ENCODE data around the gene PSENEN.
"Not testable (repeated sequence)": the region's sequence is repeated elsewhere in the genome, so short reads cannot be mapped to it uniquely, and the experiment has no call there.

The PSENEN gene

DNA sequence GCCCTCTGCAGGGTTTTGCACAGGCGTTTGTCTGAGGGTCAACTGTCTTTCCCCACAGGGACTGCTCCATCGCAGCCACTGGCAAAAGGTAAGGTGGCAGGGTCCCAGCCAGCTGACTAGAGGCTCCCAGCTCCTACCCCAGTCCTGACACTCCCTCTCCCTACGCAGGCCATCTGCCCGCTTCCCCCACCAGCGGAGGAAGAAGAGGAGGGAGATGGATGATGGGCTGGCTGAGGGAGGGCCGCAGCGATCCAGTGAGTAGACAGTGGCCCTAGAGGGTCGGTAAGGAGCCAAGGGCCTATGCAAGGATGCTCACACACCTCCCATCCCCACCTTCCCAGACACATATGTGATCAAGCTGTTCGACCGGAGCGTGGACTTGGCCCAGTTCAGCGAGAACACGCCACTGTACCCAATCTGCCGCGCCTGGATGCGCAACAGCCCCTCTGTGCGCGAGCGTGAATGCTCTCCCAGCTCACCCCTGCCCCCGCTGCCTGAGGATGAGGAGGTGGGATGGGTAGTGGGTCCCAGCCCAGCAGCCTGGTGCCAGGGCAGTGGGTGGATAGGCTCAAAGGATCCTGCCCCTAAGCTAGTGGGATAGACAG lies 7.4 kb downstream of the PSENEN start:
- DNase-seq, result no peak

DNA sequence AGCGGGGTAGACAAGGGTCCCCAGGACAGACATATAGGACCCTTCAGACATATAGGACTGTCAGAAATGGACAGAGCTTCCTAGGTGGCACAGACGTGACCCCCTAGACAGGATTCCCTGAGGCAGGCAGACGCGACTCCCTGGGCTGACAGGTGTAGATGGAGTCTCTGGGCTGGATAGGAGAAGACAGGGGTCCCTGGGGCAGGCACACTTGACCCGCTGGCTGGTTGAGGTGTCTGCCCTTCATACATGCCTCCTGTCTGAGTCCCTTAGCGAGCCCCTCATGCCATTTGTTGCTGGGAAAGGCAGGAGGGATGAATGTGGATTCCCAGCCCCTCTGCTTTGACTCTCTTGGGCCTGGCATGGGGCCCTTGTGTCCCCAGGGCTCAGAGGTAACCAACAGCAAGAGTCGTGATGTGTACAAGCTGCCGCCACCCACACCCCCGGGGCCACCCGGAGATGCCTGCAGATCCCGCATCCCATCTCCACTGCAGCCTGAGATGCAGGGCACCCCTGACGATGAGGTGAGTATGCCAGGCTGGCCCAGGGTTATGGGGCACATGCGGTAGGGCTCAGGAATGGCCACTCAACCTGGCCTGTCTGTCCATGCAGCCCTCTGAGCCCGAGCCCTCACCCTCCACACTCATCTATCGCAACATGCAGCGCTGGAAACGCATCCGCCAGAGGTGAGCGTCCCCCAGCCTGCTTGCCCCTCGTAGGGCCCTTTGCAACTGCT lies 8.4 kb downstream of the PSENEN start:
- DNase-seq, result no peak

DNA sequence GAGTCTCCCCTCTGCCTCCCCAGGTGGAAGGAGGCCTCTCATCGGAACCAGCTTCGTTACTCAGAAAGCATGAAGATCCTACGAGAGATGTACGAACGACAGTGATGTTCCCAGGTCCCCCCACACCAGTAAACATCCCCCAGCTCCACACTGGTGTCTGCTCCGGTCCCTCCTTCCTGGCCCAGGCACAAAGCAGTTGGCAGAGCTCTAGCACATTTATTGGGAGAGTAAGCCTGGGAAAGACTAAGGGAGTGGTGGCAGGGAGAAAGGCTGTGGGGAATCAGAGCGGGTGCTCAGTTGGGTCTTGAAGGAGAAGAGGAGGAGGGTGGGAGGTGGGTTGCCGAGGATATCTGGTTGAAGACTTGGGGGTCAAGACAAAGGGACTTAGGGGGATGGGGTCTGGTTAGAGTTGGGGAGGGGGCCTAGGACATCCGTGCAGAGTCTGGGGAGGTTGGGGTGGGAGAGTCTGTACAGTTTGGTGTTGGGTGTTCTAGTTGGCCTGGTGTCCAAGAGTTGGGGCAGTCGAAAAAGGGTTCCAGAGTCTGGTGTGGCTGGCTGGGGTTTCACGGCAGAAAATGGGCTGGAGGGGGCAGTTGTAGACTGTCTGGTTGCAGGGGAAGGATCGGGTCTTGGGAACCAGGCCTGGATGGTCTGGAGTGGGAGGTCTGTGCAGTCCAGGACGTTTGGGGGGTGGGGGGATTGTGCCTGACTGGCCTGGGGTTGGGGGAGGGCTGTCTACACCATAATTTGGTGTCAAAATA lies 9.1 kb downstream of the PSENEN start:
- no peak for DNase-seq

DNA sequence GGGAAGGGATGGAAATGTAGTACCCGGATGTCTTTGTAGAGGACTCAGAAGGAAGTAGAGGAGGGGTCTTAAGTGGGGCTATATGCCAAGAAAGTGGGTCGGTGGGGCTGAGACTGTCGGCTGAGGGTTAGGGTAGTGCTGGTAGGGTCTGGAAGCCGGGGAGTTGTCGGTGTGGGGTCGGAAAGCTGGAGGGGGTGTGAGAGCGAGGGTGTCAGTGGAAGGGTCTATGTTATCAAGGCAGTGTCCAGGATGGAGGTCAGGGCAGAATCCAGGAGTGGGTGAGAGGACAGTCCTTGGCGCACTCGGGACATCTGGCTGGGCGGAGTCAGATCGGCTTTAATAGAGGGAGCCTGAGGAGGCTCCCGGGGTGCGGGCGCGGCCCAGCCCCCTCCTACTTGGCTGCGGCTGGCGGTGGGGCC lies 9.7 kb downstream of the PSENEN start:
- DNase-seq, result no peak

DNA sequence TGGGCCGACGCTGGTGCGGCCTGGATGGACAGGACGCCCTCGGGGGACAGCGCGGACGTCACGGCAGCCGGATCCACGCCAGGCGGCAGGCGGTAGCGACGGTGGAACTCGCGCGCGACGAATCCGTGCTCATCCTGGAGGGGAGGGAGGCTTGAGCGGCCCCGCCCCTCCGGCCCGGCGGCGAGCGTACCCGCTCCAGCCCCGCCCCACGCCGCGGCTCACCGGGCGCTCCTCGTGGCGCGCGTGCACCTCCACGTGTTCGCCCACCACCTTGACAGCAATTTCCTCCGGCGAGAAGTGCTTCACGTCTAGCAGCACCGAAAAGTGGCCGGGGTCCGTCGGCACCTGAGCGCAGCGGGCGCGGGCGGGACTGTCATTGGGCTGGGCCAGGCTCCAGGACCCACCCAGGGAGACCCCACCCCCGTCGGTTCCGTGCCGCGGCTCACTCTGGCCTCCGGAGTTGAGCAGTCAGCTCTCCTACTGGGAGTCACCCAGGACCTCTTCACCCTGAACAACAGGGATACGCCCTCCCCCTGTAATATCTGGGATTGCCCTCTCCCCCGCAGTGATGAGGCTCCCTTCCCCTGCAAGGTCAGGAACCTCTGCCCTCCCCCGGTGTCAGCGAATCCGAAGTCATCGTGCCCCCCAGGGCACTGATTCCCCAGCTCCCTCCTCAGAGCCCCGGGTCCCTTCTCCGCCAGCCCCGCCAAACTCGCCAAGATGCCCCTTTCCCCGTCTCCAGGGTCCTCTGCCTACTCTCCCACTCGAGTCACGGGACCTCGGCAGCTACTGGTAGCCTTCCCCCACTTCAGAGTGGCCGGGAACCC lies 10.3 kb downstream of the PSENEN start:
- DNase-seq, result peak; percentile 68

DNA sequence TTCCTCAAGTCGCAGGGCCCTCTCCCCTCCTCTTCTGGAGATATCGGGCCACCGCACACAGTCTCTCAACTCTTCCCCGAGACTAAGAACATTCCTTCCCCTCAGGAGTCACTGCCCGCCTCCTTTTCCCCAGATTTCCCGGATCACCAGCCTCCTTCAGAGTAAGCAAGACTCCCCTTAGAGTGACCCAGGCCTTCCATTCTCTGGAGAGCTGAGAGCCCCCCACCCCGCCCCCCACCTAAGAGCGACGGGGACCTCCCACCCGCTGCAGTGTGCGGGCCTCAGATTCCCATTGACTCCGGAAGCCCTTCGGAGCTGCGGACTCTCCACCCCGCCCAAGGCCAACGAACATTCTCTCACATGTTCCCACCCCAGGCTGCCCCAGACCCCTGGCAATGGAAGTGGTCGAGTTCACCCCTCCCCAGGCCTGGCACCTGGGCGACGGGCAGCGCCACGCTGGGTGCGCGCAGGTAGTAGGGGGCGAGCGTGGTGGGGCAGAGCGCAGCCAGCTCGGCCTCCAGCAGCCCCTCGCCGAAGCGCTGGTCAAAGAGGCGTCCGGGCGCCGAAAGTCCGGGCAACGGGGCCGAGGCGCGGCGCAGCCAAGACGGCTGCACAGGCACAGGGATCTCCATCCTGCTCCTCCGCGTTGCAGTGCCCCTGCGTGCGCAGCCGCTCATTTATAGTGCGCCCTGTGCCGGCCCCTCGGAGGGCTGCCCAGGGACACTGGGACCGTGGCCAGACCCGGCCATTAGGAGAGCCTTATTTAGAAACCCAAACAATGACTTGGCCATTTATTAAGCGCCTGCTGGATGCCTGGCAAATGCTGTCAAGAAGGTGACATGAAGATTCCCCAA lies 11.2 kb downstream of the PSENEN start, which contains the start of gene HSPB6:
HSPB6 (minus strand) TSS at position 653 of the 854 bp plus-strand sequence; CDS start at position 632, 21 bp downstream.
- no peak for DNase-seq

DNA sequence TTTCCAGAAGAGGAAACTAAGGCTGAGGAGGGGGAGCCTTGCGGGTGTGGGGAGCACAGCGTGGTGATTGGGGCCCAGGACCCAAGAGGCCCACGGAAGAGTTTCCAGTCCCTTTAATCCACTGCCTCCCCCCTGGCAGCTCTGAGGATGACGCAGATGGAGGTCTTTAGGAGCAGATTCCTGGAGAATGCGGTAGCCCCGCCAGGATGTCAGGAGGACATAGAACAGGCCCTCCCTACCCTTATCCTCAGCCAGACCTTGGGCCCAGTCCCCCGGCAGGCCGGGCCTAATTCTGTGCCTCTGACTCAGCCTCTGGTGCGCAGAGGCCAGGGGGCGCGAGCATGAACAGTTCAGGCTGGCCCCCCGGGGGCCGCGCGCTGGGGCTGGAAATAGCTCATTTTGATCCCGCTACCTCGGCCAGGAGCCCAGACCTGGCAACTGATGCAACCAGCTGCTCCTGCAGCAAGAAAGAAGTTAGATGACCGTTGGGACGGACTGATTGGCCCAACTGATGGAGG lies 11.8 kb downstream of the PSENEN start:
- peak; percentile 19 for DNase-seq

DNA sequence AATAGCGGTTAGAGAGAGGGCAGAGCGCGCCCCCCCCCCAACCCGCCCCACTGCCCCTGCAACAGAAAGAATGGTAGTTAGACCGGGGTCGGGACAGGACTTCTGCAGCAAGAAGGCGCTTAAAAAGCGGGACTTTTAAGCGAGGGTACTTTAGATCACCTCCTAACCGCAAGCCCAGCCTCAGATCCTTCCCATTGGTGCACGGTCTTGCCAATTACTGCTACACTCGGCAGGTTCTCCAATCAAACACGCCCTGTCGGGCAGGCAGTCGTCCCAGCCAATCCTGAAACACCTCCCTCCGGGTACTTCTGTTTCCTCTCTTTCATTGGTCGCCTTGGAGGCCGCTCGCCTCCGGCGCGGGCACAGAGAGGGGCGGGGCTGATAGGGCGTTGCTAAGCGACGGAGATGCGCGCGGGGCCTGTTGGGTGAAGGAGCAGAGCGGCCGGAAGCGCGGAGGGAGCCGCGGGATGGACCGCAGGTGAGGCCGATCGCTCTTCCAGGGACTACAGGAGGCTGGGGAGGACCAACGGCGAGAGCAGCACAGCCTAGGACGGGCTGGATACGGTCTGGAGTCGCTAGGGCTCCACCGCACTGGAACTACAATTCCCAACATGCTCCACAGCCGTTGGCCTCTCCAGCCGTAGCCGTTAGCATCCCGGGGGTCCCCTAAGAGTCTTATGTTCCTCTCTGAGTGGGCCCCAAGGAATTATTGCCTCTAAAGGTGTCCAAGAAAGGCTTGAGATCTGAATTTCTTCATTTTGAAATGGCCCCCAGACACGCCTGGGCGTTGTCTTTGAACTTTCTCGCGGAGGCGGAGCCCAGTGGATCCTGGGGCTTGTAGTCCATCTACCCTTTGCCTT lies 12.5 kb downstream of the PSENEN start, which contains the start of gene PROSER3:
PROSER3 (plus strand) TSS at position 428 of the 860 bp plus-strand sequence; CDS start at position 468, 40 bp downstream.
- DNase-seq, result peak; percentile 99

DNA sequence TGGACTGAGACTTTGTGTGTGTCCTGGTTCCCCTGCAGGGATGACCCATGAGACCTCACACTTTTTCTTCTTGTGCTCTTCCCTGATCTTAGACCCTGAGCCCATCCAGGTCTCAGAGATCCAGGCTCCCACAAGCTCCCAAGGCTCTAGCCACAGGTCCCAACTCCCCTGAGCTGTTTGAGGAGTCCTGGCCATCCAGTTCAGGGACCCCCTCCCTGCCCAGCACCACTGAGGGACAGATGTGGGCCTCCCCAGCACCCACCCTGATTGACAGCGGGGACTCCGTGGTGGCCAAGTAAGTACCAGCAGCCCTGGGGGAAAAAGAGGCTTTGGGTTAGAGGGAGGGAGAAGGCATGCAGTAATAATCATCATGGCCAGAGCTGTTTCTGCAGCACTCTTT lies 14.2 kb downstream of the PSENEN start:
- DNase-seq, result no peak

DNA sequence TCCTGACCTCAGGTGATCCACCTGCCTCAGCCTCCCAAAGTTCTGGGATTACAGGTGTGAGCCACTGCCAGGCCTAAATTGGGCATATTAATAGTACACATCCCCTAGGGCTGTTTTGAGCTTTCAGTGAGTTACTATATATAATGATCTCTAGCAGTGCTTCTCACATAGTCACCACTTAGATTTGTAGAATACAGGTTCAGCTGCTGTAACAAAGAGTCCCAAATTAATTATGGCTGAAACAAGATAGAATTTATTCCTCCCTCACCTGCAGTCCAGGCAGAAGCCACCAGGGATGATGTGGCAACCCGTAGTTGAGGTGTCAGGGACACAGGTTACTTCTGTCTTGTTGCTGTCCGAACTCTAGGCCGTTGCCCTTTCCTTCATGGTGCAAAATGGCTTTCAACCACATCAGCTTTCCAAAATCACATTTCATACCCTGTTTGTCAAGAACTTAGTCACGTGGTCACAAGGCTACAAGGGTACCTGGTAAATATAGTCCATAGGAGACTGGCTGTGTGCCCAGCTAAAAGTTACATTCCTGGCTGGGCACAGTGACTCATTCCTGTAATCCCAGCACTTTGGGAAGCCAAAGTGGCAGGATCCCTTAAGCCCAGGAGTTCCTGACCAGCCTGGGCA lies 15.4 kb downstream of the PSENEN start:
- no peak for DNase-seq

DNA sequence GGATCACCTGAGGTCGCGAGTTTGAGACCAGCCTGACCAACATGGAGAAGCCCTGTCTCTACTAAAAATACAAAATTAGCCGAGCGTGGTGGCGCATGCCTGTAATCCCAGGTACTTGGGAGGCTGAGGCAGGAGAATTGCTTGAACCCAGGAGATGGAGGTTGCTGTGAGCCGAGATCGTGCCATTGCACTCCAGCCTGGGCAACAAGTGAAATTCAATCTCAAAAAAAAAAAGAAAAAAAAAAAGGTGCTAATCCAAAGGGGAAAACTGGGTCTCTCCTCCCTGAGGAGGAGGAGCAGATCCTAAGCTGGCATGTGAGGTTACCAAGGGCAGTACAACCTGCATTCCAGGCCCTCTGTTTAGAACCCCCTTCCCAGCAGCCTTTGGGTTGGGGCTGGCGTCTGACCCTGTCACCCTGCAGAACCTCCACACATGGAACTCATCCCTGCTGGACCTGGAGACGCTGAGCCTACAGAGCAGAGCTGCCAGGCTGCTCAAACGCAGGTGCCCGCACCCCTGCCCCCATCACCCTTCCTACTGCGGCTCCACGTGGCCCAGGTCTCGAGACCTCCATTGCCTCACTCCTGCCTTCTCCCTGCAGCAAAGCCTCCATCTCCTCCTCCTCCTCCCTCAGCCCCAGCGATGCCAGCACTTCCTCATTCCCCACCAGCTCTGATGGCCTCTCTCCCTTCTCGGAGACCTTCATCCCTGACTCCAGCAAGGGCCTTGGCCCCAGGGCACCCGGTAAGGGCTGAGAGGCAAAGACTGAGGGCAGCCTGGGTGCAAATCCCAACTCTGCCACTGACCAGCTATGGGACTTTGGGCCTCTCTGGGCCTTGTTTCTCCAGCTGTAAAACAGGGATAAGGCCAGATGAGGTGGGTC lies 19.2 kb downstream of the PSENEN start:
- no peak for DNase-seq

DNA sequence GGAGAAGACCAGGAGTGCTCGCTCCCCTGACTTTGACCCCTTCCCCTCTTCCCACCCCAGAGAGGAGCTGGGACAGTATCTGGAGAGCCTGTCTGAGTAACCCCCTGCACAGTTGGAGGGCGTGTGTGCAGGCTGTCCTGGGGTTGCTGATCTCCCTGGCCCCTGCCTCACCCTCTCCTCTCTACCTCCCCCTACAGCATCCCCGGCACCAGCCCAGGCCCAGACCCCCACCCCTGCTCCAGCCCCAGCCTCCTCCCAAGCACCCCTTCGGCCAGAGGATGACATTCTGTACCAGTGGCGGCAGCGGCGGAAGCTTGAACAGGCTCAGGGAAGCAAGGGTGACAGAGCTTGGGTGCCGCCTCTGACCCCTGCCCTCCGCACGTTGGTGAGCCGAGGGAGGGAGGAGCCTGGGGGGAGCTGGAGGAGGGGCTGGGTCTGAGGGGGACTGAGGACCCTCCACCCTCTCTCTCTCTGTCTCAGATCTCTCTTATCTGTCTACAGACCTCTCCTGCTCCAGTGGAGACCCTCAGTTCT lies 21.2 kb downstream of the PSENEN start:
- DNase-seq, result no peak

DNA sequence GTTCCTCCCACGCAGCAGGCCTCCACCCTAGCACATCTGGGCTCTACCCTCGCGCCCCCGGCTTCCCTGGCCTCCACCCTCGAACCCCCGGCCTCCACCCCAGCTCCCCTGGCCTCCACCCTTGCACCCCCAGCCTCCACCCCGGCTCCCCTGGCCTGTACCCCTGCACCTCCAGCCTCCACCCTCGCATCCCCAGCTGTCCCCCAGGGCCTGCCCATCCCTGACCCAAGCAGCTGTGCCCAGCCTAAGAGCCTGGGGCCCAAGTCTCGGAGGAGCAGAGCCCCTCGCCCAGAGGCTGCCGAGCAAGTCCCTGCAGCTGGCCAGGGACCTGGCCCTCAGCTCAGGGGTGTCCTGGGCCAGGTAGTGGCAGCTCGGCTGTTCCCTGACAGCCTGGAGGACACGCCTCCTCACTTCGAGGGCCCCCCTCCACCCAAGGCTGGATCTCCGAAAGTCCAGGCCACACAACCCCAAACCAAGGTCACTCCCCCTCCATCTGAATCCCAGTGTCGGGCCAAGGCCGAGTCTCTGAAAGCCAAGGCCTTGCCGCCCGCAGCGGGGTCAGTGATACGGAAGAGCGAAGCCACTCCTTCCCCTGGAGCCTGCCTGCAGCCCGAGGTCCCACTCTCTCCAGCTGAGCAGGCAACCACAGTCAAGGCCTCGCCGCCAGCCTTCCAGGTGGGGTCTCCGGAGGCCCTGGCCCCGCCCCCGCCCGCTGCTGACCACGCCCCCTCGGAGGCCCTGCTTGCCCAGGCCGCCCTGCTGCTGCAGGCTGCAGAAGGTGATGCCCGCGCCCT lies 22.0 kb downstream of the PSENEN start:
- no peak for DNase-seq

DNA sequence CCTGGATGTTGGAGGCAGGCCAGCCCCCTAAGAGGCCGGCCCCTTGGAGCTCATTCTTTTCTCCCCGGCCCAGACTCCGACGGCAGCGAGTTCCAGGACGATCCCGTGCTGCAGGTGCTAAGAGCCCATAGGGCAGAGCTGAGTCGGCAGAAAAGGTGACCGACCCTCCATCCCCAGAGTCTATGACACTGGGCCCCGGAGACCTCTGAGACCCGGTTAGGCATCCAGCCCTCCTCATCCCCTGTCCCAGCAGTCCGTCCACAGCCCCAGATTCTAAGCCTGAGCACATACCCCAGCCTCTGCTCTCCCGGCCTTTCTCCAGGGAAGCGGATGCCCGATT lies 22.6 kb downstream of the PSENEN start:
- DNase-seq, result no peak

DNA sequence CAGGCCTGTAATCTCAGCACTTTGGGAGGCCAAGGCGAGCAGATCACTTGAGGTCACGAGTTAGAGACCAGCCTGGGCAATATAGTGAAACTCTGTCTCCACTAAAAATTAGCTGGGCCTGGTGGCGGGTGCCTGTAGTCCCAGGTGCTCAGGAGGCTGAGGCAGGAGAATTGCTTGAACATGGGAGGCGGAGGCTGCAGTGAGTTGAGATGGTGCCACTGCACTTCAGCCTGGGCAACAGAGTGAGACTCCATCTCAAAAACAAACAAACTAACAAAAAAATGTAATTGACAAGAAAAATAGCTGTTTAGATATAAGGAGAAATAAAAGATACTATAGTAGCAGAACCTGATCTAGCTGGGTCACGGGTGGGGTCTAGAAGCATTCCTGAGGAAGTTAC lies 26.9 kb downstream of the PSENEN start:
- not testable (repeated sequence) for DNase-seq

DNA sequence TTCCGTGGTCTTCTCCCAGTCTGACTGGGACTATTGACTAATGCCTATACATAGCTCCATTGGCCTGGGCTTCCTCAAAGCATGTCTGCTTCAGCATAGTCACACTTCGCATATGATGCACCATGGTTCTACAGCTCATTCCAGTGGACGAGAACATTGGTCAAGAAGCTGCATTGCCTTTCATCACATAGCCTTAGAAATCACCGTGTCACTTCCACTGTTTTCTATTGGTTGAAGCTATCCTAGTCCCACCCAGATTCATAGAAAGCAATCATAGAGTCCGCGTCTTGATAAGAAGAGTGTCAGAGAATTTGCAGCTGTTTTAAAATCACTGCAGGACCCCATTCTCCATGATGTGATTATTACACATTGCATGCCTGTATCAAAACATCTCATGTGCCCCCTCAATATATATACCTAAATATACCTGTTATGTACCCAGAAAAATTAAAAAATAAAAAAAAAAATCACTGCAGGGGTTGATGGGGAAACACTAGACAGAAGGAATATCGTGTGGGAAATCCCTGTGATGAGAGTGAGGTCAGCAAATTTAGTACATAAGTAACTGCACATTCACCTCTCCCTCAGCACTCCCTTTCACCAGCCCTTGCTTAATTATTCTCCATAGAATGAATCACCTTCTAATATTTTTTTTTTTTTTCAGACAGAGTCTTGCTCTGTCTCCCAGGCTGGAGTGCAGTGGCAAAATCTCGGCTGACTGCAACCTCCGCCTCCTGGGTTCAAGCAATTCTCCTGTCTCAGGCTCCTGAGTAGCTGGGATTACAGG lies 27.8 kb downstream of the PSENEN start:
- DNase-seq, result no peak

Measured in activated naive CD4-positive, alpha-beta T cell treated with Interleukin-2 at 50 U/mL for 16 hours (primary cell).